Stomach (tissue), 4 donors: ENCODE data around the gene SPTSSA.

Source experiments
- POLR2A ChIP-seq, 4 donors: fragments of 450-650 bp; IDR thresholded peaks; one replicate each; pipeline ENCODE4 v1.6.1; 2016; ENCODE audit warnings: antibody characterized with exemption in 4 of 4, control low read depth in 2 of 4, mild to moderate bottlenecking in 1 of 4, moderate library complexity in 1 of 4
- POLR2AphosphoS5 ChIP-seq, 3 donors: sonication (generic); formaldehyde crosslinking; IDR thresholded peaks; one replicate each; pipeline ENCODE4 v1.6.1; 2016; ENCODE audit warnings: antibody characterized with exemption in 3 of 3
- TF ChIP-seq, protein P1 (sequence below), 7 experiments: fragments of 450-650 bp in 4 of 7; fragments of 200-600 bp in 3 of 7; sonication (generic) in 3 of 7; IDR thresholded peaks; one replicate each; pipeline ENCODE4 v1.5.1; 2016 to 2019; ENCODE audit warnings: antibody characterized with exemption in 7 of 7, control low read depth in 2 of 7, mild to moderate bottlenecking in 1 of 7

DNA sequence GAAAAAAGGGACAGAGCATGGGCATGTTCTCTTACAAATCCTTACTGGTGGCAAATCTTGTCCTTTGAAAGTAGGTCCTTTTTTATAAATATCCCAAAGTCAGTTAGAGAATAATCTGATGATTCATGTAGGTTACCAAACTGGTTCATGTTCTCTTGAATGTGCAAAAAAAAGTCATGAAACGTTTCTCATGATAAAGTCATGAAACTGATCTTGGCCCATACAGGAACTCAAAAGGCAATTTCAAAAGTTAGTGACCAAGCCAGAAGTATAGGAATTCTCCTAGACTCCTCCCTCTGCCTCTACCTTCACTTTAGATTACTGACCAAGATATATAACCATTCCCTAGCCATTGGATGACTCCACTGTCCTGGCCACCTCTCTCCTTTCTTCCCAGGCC, 27.3 kb upstream of the SPTSSA start:
- TF ChIP-seq, protein P1, sequence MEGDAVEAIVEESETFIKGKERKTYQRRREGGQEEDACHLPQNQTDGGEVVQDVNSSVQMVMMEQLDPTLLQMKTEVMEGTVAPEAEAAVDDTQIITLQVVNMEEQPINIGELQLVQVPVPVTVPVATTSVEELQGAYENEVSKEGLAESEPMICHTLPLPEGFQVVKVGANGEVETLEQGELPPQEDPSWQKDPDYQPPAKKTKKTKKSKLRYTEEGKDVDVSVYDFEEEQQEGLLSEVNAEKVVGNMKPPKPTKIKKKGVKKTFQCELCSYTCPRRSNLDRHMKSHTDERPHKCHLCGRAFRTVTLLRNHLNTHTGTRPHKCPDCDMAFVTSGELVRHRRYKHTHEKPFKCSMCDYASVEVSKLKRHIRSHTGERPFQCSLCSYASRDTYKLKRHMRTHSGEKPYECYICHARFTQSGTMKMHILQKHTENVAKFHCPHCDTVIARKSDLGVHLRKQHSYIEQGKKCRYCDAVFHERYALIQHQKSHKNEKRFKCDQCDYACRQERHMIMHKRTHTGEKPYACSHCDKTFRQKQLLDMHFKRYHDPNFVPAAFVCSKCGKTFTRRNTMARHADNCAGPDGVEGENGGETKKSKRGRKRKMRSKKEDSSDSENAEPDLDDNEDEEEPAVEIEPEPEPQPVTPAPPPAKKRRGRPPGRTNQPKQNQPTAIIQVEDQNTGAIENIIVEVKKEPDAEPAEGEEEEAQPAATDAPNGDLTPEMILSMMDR (IDR thresholded peaks at IDR 0.05), result no peak
- TF ChIP-seq POLR2AphosphoS5 (IDR thresholded peaks at IDR 0.05), result no peak
- TF ChIP-seq POLR2A (IDR thresholded peaks at IDR 0.05), result no peak
